Natural killer cell treated with Interleukin-12 subunit alpha and Interleukin-12 subunit beta and Interleukin-15 and Interleukin-18, amount 100 ng/mL, for 72 hours (primary cell): Measurements from ENCODE around the gene SAG. TPM values are rescaled to one million over a fixed set of nuclear protein-coding genes. Genes with fewer than 3 reads are reported as not detected.

Source experiments
- ATAC-seq, 2 donors: fragments of 150-1000 bp; cut with Tn5 transposase in 1 of 2; sonication (Bioruptor Pico), chemical (Tn5 transposase) in 1 of 2; 2 replicates each; pipeline ENCODE4 v1.10.0; 2021
- DNase-seq: peaks from one replicate; pipeline ENCODE4 v3.0.0; 2022; ENCODE audit warnings: low spot score
- H3K27ac Mint-ChIP-seq, 2 donors: 1 replicate in 1 of 2; 2 replicates in 1 of 2; pipeline ENCODE4 v1.8.0; 2022; ENCODE audit warnings: mixed read lengths in 2 of 2, mild to moderate bottlenecking in 1 of 2, moderate library complexity in 1 of 2
- H3K27me3 Mint-ChIP-seq, 2 donors: 1 replicate in 1 of 2; 2 replicates in 1 of 2; pipeline ENCODE4 v1.8.0; 2022; ENCODE audit warnings: mixed read lengths in 2 of 2
- H3K36me3 Mint-ChIP-seq: one replicate; pipeline ENCODE4 v1.8.0; 2022; ENCODE audit warnings: mixed read lengths
- H3K4me1 Mint-ChIP-seq, 2 donors: 1 replicate in 1 of 2; 2 replicates in 1 of 2; pipeline ENCODE4 v1.8.0; 2022; ENCODE audit warnings: low read depth in 2 of 2, mixed read lengths in 2 of 2, mild to moderate bottlenecking in 1 of 2
- H3K4me3 Mint-ChIP-seq: one replicate; pipeline ENCODE4 v1.8.0; 2022; ENCODE audit warnings: mixed read lengths
- H3K9me3 Mint-ChIP-seq: 2 replicates; pipeline ENCODE4 v1.8.0; 2022; ENCODE audit warnings: mixed read lengths
- total RNA-seq, 2 donors: library from RNA; stranded (reverse); gene quantifications; one replicate each; pipeline ENCODE4 v1.2.3, GENCODE V29; 2022

Gene SAG
- total RNA-seq, 2 donors from 2014 or later: 0.05 TPM; not detected in 1

DNA sequence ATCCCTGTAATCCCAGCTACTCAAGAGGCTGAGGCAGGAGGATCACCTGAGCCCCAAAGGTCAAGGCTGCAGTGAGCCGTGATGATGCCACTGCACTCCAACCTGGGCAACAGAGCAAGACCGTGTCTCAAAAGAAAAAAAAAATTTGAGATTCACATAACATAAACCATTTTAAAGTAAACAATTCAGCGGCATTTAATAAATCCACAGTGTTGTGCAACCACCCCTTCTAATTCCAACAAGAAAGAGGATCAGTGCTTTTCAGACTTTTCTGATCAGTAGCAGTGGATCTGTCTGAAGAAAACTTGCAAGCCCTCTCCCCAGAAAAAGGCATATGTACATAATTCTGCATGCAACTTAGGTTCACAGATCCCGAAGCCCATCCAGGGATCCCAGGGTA lies 7.2 kb upstream of the SAG start:
- Mint-ChIP-seq H3K27ac (no peak overlapping the region), H3K36me3 (no peaks in the 10 kb centered on the region)
- no peak for DNase-seq

DNA sequence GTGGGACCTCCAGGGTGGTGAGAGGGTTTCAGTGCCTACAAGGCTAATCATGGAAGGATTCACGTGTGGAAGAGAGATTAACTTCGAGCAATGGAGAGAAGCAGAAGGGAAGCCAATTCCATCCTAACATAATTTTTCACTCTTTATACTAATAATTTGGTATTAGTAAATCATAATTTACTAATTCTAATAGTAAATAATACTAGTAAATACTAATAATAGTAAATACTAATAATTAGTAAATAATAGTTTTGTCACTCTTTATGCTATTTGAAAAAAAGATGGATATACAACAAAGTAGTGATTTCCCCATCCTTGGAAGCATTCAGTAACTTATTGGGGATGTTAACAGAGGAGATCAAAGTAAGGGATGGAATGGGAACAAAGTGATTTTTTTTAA lies 6.4 kb upstream of the SAG start:
- DNase-seq (no peak), ATAC-seq (no peak)
- Mint-ChIP-seq H3K9me3 (no peaks in the 10 kb centered on the region), H3K27ac (no peak overlapping the region), H3K27me3 (no peaks in the 10 kb centered on the region), H3K4me1 (peaks cover 0 to 4% of the 10 kb centered on the region in 2 donors), H3K4me3 (no peak overlapping the region), H3K36me3 (no peaks in the 10 kb centered on the region)

More for the DNA sequence above, 7.2 kb upstream of the SAG start:
- Mint-ChIP-seq H3K4me1 (peaks cover 0 to 3% of the 10 kb centered on the region in 2 donors), H3K4me3 (no peak overlapping the region), H3K9me3 (no peaks in the 10 kb centered on the region), H3K27me3 (no peaks in the 10 kb centered on the region)
- no peak for ATAC-seq

DNA sequence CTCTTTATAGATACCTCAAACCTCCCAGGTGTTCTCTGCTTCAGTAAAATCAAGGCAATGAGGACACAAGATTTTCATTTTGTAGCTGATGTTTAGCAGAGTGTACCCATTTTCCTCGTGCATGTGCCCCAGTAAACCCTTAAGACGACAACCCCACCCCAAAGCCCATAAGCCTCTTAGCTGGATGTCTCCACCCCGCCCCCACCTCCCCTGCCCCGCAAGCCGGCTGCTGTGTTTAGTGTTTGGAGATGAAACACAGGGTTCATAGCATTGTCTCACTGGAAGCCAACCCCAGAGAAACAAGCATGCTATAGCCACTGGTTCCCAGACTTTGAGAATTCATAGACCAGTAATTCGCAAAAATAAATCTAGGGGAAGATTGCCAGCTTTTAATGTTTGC lies 5.8 kb upstream of the SAG start:
- no peak for ATAC-seq
- Mint-ChIP-seq H3K36me3 (no peaks in the 10 kb centered on the region), H3K27ac (no peak overlapping the region)

DNA sequence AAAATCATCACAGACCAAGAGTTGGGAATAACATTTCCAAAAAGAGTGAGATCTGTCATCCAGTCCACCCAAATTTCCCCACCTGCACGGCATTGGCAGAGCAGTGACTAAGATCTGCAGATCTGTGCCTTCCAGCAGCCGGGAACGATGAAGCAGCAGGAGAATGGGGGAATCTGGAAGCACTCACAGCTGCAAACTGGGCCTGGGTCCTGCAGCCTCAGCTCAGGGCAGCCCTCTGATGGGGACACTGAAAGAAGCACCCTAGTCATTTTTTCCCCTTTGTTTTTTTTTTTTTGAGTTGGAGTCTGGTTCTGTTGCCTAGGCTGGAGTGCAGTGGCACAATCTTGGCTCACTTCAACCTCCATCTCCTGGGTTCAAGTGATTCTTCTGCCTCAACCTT lies 4.4 kb upstream of the SAG start:
- no peak overlapping the region for H3K27ac Mint-ChIP-seq
- no peaks in the 10 kb centered on the region for H3K9me3 Mint-ChIP-seq
- no peak overlapping the region for H3K4me3 Mint-ChIP-seq
- H3K36me3 Mint-ChIP-seq: no peaks in the 10 kb centered on the region
- peaks cover 0 to 4% of the 10 kb centered on the region in 2 donors for H3K4me1 Mint-ChIP-seq
- no peaks in the 10 kb centered on the region for H3K27me3 Mint-ChIP-seq
- ATAC-seq: no peak
- DNase-seq: no peak

More for the DNA sequence above, 5.8 kb upstream of the SAG start:
- no peaks in the 10 kb centered on the region for H3K27me3 Mint-ChIP-seq
- no peak overlapping the region for H3K4me3 Mint-ChIP-seq
- no peak for DNase-seq
- H3K9me3 Mint-ChIP-seq: no peaks in the 10 kb centered on the region
- peaks cover 0 to 4% of the 10 kb centered on the region in 2 donors for H3K4me1 Mint-ChIP-seq

DNA sequence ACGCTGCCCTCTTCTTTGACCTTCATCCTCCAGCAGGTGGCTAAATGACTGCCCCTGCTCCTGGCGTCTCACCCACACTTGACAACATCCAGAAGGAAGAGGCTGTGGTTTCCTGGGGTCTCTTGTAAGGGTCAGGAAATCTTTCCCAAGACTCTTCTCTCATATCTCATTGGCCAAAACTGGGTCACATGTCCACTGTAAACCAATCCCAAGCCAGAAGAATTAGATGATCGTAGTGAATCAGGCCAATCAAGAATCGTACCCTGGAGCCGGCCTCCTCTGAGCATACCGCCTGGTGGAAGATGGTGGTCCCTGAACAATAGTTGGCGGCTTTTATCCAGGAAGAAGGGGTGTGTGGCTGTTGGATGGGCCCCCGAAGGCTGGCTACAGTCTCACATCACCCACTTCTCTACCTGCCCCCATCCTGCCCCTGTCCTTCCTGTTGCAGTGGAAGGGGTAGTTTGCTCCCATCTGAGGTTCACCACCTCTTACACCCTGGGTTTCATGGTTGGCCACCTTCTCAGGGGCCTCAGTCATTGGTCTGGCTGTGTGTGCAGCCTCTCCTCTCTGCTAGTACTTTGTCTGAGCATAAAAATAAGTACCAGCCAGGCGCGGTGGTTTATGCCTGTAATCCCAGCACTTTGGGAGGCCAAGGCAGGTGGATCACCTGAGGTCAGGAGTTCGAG lies 3.8 kb downstream of the SAG start:
- no peak for ATAC-seq
- H3K9me3 Mint-ChIP-seq: no peaks in the 10 kb centered on the region
- H3K4me3 Mint-ChIP-seq: no peak overlapping the region
- peak overlapping the region; percentile 61 to 66 for H3K27ac Mint-ChIP-seq
- no peaks in the 10 kb centered on the region for H3K36me3 Mint-ChIP-seq
- no peaks in the 10 kb centered on the region for H3K27me3 Mint-ChIP-seq
- DNase-seq: no peak
- H3K4me1 Mint-ChIP-seq: peaks cover 22 to 26% of the 10 kb centered on the region in 2 donors

DNA sequence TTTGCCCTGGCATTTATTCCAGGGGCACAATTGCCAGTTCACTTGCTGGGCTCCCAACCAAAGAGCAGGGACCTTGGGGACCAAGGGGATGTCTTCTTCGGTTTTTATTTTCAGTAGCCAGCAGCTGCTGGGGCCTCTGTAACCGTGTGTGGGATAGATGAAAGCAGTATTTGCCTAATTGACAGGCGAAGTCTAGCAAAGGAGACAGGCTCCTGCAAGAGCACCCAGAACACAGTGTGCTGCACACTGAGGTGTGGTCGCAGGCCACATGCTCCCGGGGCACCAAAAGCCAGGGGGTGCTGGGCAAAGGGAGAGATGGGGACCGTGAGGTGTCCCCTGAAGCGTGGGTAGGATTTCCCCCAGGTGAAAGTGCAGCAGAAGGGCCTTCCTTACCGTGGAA lies 5.3 kb downstream of the SAG start:
- H3K36me3 Mint-ChIP-seq: no peaks in the 10 kb centered on the region
- no peak for ATAC-seq
- no peaks in the 10 kb centered on the region for H3K9me3 Mint-ChIP-seq
- no peak overlapping the region for H3K27ac Mint-ChIP-seq
- H3K4me3 Mint-ChIP-seq: no peak overlapping the region
- H3K27me3 Mint-ChIP-seq: no peaks in the 10 kb centered on the region
- no peak for DNase-seq
- peaks cover 22 to 26% of the 10 kb centered on the region in 2 donors for H3K4me1 Mint-ChIP-seq

DNA sequence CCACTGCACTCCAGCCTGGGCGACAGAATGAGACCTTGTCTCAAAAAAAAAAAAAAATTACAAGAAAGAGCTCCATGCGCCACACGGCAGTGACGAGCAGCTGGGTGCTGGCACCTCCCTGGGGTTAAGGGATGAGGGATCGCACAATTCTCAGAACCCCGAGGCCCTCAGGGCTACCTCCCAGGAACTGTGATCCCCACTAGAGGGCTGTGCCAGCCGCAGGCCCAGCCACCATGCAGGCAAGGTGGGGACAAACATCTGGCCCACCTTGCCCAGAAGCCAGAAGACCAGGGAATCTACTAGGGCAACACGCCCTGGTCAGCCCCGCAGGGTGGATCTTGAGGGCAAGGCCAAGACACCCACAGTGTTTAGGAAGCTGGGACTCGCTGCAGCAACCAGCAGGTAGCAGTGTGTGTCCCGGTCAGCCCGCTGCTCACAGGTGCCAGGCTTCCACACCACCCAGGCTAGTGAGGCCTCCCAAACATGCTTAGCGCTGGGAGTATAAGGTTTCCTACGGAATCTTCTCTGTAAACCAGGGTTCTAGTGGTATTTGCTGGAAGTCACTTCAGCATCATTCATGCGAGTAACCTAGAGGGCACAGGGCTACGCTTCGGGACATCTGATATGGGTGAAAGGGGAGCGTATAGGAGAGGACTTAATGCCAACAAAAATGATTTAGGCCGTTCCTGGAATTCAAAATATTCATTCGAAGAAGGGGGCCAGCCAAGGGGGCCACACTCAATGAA lies 6.7 kb downstream of the SAG start:
- H3K27me3 Mint-ChIP-seq: no peaks in the 10 kb centered on the region

DNA sequence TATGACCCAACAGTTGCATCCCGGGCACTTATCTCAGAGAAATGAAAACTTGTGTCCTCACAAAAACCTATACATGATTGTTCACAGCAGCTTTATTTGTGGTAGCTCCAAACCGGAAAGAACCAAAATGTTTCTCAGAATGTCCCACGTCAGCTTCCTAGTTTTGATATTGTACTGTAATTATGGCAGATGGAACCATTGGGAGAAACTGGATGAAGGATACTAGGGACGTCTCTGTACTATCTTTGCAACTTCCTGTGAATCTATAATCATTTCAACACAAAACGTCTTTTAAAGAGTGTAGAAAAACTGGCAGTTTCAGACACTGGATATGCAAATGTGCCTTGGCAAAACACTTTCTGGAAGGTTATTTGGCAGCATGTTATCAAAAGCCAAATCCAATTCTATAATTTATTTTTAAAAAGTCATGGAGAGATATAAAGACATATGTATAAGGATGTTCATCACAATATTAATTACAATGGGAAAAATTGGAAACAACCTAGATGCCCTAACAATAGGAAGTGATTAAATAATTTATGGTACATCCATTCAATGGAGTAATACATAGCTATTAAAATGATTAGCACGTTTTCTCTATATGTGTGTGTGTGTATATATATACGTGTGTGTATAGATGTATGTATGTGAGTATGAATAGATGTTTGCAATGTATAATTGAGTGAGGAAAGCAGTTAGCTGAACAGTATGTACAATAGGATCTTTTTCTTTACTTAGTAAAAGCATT lies 9.8 kb downstream of the SAG start:
- no peaks in the 10 kb centered on the region for H3K9me3 Mint-ChIP-seq
- H3K36me3 Mint-ChIP-seq: no peaks in the 10 kb centered on the region
- no peaks in the 10 kb centered on the region for H3K27me3 Mint-ChIP-seq
- no peak overlapping the region for H3K4me3 Mint-ChIP-seq
- ATAC-seq (no peak), DNase-seq (no peak)
- no peak overlapping the region for H3K27ac Mint-ChIP-seq
- H3K4me1 Mint-ChIP-seq: peaks cover 9 to 12% of the 10 kb centered on the region in 2 donors

More for the DNA sequence above, 6.7 kb downstream of the SAG start:
- Mint-ChIP-seq H3K9me3 (no peaks in the 10 kb centered on the region), H3K36me3 (no peaks in the 10 kb centered on the region), H3K4me1 (peaks cover 22 to 26% of the 10 kb centered on the region in 2 donors), H3K4me3 (no peak overlapping the region), H3K27ac (no peak overlapping the region)
- ATAC-seq: no peak
- no peak for DNase-seq

DNA sequence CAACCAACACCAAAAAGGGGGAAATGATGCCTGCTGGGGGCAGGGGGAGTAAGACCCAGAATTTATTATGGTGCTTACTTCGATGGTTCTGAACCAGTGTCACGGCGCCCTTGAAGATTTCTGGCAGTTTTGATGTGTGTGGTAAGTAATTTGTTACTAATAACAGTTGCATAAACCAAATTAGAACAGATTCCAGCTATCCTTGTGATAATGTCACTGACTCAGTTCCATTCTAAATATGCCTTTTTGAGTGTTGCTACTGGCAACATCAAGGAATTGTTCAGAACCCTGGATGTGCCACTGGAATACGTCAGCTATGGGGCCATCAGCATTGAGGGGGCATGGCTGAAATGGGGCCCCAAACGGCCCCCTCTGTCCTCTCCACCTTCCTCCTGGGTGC lies 11.6 kb downstream of the SAG start:
- Mint-ChIP-seq H3K4me3 (no peak overlapping the region), H3K27ac (no peak overlapping the region), H3K36me3 (no peaks in the 10 kb centered on the region), H3K27me3 (no peaks in the 10 kb centered on the region), H3K9me3 (no peaks in the 10 kb centered on the region), H3K4me1 (peaks cover 0 to 3% of the 10 kb centered on the region in 2 donors)
- DNase-seq (no peak), ATAC-seq (no peak)

DNA sequence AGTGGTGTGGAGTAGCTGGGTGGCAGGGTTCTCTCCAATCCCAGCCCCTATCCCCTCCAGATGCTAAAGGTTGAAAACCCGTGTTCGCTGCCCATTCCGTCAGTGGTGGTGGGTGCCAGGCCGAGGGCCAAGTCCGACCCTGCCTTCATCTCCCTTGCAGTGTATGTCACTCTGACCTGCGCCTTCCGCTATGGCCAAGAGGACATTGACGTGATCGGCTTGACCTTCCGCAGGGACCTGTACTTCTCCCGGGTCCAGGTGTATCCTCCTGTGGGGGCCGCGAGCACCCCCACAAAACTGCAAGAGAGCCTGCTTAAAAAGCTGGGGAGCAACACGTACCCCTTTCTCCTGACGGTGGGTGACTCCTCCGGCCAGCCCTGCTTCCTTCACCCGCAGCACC lies 12.9 kb downstream of the SAG start:
- H3K4me1 Mint-ChIP-seq: peaks cover 0 to 3% of the 10 kb centered on the region in 2 donors
- H3K27ac Mint-ChIP-seq: peak overlapping the region in 1 of 2 donors; percentile 36
- no peaks in the 10 kb centered on the region for H3K36me3 Mint-ChIP-seq
- no peak overlapping the region for H3K4me3 Mint-ChIP-seq
- no peak for ATAC-seq
- H3K9me3 Mint-ChIP-seq: no peaks in the 10 kb centered on the region
- H3K27me3 Mint-ChIP-seq: no peaks in the 10 kb centered on the region
- no peak for DNase-seq

DNA sequence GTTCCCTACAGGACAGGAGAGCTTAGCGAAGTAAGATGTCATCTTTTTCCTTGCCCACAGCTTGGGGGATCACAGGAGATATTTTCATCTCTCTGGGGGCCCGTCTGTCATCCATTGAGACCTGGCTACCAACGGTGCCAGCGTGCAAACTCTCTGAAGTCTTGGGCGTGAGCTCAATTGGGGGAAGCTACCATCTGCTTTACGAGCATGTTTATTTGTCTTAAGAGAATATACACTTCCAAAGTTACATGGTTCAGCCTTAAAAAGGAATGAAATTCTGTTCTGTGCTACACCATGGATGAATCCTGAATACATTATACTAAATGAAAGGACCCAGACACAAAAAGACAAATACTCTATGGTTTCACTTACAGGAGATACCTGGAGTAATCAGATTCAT lies 13.6 kb downstream of the SAG start:
- no peaks in the 10 kb centered on the region for H3K9me3 Mint-ChIP-seq
- H3K27ac Mint-ChIP-seq: peak overlapping the region in 1 of 2 donors; percentile 42
- no peaks in the 10 kb centered on the region for H3K36me3 Mint-ChIP-seq
- ATAC-seq: no peak
- H3K27me3 Mint-ChIP-seq: no peaks in the 10 kb centered on the region
- DNase-seq: no peak
- peaks cover 0 to 3% of the 10 kb centered on the region in 2 donors for H3K4me1 Mint-ChIP-seq
- no peak overlapping the region for H3K4me3 Mint-ChIP-seq

DNA sequence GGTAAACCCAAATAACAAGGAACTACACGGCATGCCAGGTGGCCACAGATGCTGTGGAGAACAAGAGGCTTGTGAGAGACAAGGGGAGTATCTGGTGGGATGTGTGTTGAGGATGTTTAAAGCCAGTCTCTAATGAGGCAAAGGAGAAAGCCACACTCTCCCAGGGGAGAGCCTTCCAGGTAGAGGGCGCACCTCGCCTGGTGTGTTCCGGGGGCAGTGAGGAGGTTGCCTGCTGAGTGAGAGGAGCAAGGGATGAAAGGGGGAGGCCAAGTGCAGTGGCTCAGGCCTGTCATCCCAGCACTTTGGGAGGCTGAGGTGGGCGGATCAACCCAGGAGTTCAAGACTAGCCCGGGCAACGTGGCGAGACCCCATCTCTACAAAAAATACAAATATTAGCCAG lies 16.2 kb downstream of the SAG start:
- Mint-ChIP-seq H3K36me3 (no peaks in the 10 kb centered on the region), H3K9me3 (no peaks in the 10 kb centered on the region), H3K4me1 (peaks cover 0 to 3% of the 10 kb centered on the region in 2 donors), H3K27ac (no peak overlapping the region), H3K27me3 (no peaks in the 10 kb centered on the region), H3K4me3 (no peak overlapping the region)
- no peak for DNase-seq
- ATAC-seq: no peak

DNA sequence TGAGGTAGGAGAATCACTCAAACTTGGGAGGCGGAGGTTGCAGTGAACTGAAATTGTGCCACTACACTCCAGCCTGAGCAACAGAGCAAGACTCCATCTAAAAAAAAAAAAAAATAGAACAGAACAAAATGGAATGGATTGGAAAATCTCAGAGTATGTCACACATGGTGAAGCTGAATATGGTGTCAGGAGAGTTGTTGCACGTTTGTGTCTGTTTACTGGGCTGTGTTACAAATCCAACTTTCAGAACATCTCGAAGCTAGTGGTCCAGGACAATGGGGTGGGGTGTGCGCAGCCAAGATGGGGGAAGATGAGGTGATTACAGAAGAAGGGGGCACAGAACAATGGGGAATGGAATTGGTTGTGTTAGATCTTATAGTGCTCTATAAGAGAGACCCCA lies 17.6 kb downstream of the SAG start:
- Mint-ChIP-seq H3K36me3 (no peaks in the 10 kb centered on the region), H3K4me1 (peaks cover 0 to 6% of the 10 kb centered on the region in 2 donors), H3K27me3 (no peaks in the 10 kb centered on the region), H3K9me3 (no peaks in the 10 kb centered on the region), H3K27ac (no peak overlapping the region), H3K4me3 (no peak overlapping the region)
- no peak for DNase-seq
- no peak for ATAC-seq

DNA sequence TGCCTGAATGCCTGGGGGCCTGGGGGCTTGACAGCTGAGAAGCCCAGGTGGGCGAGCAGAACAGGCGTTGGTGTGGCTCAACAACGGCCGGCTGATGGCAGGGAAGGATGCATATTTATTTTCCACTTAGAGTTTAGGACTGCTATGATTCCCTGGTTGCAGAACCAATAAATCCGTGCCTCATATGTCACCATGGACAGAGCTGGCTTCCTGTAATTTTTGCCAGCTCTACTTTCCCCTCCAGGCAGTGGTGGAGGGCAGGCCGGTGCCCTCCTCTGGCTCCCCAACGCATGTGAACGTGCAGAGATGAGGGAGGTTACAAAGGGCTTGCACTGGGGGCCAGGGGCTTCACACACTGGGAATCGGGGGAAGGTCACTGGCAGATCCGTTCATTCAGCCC lies 18.2 kb downstream of the SAG start:
- no peaks in the 10 kb centered on the region for H3K36me3 Mint-ChIP-seq

More for the DNA sequence above, 18.2 kb downstream of the SAG start:
- Mint-ChIP-seq H3K9me3 (no peaks in the 10 kb centered on the region), H3K27me3 (no peaks in the 10 kb centered on the region), H3K4me3 (no peak overlapping the region), H3K27ac (no peak overlapping the region), H3K4me1 (peaks cover under 1 to 6% of the 10 kb centered on the region in 2 donors)
- ATAC-seq (no peak), DNase-seq (no peak)
